ENCODE data around the gene LGALS8. TPM values are rescaled to one million over a fixed set of nuclear protein-coding genes. Genes with fewer than 3 reads are reported as not detected.

LGALS8 gene
- total RNA-seq, 6 donors from 2014 or later: 56.2 to 225 (median 75.2) TPM

DNA sequence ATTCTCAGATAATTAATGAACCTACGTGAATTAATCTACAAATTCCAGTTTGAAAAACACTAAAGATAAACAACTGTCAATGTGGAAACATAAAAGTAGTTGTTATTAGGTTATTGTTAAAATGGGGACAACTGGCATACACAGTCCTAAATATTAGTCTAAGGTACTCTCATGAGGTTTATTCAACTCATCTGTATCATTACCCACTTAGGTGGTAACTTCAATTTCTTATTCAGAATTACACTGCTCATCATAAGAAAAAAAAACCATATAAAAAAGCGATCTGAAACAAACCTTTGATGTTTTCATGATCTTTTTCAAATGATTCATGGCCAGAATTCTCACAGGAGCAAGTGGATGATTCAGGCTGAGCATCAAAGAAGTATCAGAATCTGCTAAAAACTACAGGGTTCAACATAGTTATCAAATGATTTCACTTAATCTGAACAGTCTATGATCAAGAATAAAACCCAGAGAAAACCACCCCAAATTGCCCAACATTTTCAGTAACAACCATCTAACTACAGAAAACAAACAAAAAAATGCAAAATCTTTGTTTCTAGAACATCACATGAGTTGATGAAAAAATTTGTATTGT lies 66.9 kb downstream of the LGALS8 start:
- WGBS, 2 donors: 92 to 94% methylated on average over 2 of the region's 2 CpGs
- TF ChIP-seq, protein P1, sequence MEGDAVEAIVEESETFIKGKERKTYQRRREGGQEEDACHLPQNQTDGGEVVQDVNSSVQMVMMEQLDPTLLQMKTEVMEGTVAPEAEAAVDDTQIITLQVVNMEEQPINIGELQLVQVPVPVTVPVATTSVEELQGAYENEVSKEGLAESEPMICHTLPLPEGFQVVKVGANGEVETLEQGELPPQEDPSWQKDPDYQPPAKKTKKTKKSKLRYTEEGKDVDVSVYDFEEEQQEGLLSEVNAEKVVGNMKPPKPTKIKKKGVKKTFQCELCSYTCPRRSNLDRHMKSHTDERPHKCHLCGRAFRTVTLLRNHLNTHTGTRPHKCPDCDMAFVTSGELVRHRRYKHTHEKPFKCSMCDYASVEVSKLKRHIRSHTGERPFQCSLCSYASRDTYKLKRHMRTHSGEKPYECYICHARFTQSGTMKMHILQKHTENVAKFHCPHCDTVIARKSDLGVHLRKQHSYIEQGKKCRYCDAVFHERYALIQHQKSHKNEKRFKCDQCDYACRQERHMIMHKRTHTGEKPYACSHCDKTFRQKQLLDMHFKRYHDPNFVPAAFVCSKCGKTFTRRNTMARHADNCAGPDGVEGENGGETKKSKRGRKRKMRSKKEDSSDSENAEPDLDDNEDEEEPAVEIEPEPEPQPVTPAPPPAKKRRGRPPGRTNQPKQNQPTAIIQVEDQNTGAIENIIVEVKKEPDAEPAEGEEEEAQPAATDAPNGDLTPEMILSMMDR (IDR thresholded peaks at IDR 0.05): no peak
- TF ChIP-seq EP300 (IDR thresholded peaks at IDR 0.05) (no peak), POLR2A (IDR thresholded peaks at IDR 0.05) (no peak), POLR2AphosphoS5 (IDR thresholded peaks at IDR 0.05) (no peak)

DNA sequence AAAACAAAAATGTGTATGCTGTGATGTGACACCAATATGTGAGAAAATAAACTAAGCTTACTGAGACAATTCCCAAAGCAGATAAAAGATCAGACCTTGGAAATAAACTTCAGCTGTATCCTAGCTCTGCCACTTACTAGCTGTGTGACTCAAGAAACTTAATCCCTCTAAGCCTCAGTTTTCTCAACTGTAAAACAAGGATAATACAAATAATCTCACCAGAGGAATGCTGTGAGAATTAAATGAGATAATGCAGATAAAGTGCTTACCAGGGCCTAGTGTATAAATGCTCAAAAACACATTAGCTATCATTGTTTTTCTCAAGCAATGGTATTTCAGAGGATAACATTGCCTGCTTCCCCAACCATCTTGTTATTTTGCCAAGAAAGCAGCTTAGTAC lies 78.4 kb downstream of the LGALS8 start:
- Histone ChIP-seq H3K27me3 (no peaks in the 10 kb centered on the region), H3K4me3 (no peak overlapping the region), H3K36me3 (peaks cover 4 to 43% (median 4%) of the 10 kb centered on the region in 4 donors), H3K4me1 (peaks cover 0 to 11% (median 11%) of the 10 kb centered on the region in 4 donors), H3K9me3 (no peaks in the 10 kb centered on the region), H3K27ac (no peak overlapping the region)
- no peak for TF ChIP-seq POLR2A (IDR thresholded peaks at IDR 0.05)
- TF ChIP-seq EP300 (IDR thresholded peaks at IDR 0.05): no peak
- TF ChIP-seq, protein P1 (IDR thresholded peaks at IDR 0.05): no peak
- no peak for TF ChIP-seq POLR2AphosphoS5 (IDR thresholded peaks at IDR 0.05)
- ATAC-seq (ENCODE audit: low FRiP score in 2 of 2) (no peak), DNase-seq (no peak)

More for the DNA sequence above, 66.9 kb downstream of the LGALS8 start:
- Histone ChIP-seq H3K9me3 (no peaks in the 10 kb centered on the region), H3K4me1 (no peaks in the 10 kb centered on the region), H3K4me3 (no peak overlapping the region), H3K27ac (no peak overlapping the region), H3K27me3 (no peaks in the 10 kb centered on the region), H3K36me3 (peaks cover 23 to 96% (median 45%) of the 10 kb centered on the region in 4 donors)
- no peak for ATAC-seq (ENCODE audit: low FRiP score in 2 of 2)
- DNase-seq: no peak

Other genes starting within 250 kb of the LGALS8 start
- 10 to 100 TPM in 2 of 6 donors, 1 to 10 TPM in 4; 4.1 to 14.5 (median 6.8) TPM for gene ERO1B, start 242.0 kb upstream of the LGALS8 start, total RNA-seq
- gene EDARADD, start 129.7 kb upstream of the LGALS8 start, total RNA-seq: 1 to 10 TPM in 1 of 6 donors, under 1 TPM in 4, not detected in 1; 0.11 to 2.6 (median 0.57) TPM
- 10 to 100 TPM in 5 of 6 donors, 1 to 10 TPM in 1; 9.0 to 27.5 (median 18.5) TPM for gene HEATR1, start 80.5 kb downstream of the LGALS8 start, total RNA-seq
- gene ACTN2, start 162.5 kb downstream of the LGALS8 start, total RNA-seq: 10 to 100 TPM in 2 of 6 donors, 1 to 10 TPM in 4; 1.4 to 11.5 (median 2.3) TPM